Non-pigmented ciliary epithelial cell (primary cell): ENCODE results near the gene COL1A1.
A peak's percentile ranks its signal among the peaks of the same experiment; 100 is the strongest.

Experiments used
- DNase-seq: peaks from one replicate; pipeline ENCODE4 v3.0.0-alpha.2; 2010; ENCODE audit warnings: low read depth

The COL1A1 gene

GRCh38 chr17:50171371-50172071 lies 29.9 kb downstream of the COL1A1 start:
- no peak for DNase-seq

DNA sequence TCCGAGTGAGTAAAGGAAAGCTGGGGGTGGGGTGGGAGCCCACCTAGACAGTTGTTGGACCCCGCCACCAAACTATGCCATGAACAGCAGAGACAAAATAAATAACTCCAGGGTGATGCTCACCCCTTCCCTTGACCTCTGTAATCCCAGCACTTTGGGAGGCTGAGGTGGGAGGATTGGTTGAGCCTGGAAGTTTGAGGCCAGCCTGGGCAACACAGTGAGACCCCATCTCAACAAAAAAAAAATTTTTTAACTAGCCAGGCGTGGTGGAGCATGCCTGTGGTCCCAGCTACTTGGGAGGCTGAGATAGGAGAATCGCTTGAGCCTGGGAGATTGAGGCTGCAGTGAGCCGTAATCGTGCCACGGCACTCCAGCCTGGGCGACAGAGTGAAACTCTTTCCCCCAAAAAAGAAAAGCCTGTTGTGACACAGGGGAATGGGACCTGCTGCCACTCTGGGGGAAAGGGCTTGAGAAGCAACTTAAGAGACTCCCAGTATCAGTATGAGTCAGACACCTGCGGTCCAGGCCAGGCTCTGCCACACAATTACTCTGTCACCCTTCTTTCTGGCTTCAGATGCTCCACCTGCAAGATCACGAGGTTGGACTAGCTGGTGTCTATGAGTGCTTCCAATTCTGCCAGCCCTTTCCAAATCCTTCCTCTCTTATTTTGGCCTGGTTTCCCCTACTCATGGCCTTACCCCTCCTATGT lies 30.6 kb downstream of the COL1A1 start:
- DNase-seq, result no peak

GRCh38 chr17:50169881-50170459 lies 31.5 kb downstream of the COL1A1 start:
- DNase-seq, result no peak

GRCh38 chr17:50169121-50169764 lies 32.2 kb downstream of the COL1A1 start:
- DNase-seq, result no peak

DNA sequence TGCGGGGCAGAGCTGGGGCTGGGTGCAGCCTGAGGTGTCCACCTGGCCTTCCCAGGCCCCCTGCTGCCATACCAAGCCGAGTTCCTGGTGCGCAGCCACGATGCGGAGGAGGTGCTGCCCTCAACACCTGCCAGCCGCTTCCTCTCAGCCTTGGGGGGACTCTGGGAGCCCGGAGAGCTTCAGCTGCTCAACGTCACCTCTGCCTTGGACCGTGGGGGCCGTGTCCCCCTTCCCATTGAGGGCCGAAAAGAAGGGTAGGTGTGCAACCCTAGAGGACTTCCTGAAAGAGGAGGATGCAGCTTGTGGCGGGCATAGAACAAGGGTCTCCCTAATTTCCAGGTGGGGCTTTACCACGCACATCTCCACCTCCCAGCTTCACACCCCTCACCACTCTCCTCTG lies 33.1 kb downstream of the COL1A1 start:
- DNase-seq, result no peak

- DNase-seq, result no peak
These were observed 34.1 kb downstream of the COL1A1 start for GRCh38 chr17:50167371-50167770.

- no peak for DNase-seq
These were observed 34.8 kb downstream of the COL1A1 start for GRCh38 chr17:50166518-50167181.

DNA sequence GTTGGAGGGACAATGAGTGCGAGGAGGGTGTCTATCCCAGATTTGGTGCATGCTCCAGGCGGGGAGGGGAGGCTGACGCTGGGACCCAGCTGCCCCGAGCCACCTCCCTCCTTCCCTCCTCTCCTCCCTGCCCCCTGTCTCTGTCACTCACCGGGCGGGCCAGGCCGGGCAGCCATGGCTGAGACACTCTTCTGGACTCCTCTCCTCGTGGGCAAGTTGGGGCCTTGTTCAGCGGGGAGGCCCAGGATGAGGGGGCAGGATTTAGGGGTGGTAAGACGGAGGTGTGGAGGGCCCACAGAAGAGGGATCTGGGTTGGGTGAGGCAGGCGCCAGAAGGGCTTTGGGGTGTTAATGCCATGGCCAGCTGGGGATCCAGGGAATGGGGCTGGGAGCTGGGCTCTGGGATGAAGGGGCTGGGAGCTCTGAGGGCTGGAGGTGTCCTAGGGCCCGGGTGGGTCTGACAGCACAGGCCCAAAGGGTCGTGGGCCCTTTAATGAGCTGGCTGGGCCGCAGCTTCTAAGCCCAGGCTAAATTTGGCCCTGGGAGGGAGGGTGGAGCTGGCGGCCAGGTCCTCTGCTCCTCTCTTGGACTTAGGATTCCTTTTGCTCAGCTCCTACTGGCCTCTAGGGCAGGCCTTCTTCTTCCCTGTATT lies 35.4 kb downstream of the COL1A1 start, which contains the start of gene SGCA:
Gene SGCA, plus strand, starts transcription at position 139 of the 651 bp plus-strand sequence. Its CDS starts 36 bp downstream, at position 175.
- no peak for DNase-seq

DNA sequence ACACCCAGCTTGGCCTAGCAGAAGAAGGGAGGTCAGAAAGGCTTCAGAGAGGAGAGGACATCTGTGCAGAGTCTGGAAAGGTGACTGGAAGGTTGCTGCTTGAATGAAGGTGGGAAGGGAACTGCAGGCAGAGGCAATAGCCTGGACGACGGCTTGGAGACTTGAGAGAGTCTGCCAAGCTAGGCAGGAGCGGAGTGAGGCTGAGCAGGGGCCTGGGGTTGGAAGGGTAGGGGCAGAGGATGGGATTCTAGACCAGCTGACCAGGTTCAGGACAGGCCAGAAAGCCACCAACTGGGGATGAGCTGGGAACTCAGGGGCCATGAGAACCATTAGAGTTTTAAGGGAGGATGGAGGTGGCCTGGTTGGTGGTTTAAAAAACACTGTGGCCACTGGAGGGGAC lies 36.0 kb downstream of the COL1A1 start:
- no peak for DNase-seq

DNA sequence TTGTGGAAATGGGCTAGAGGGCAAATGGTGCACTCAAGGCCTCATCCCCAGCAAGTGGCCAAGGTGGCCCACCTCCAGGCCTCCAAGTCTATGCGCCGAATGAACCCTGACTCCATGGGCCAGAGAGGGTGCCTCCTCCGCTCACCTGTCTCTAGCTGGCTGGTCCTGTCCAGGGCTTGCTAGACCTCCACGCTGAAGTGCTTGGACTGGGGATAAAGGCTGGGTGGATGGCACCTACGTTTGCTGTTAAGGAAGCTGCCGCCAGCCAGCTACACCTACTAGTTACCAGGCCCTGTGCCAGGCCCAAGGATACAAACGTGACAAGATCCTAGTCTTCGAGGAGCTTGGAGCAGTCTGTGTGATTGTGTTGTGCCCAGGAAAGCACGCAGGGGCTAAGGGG lies 36.4 kb downstream of the COL1A1 start:
- no peak for DNase-seq

- no peak for DNase-seq
These were observed 36.8 kb downstream of the COL1A1 start for GRCh38 chr17:50164697-50164988.

DNA sequence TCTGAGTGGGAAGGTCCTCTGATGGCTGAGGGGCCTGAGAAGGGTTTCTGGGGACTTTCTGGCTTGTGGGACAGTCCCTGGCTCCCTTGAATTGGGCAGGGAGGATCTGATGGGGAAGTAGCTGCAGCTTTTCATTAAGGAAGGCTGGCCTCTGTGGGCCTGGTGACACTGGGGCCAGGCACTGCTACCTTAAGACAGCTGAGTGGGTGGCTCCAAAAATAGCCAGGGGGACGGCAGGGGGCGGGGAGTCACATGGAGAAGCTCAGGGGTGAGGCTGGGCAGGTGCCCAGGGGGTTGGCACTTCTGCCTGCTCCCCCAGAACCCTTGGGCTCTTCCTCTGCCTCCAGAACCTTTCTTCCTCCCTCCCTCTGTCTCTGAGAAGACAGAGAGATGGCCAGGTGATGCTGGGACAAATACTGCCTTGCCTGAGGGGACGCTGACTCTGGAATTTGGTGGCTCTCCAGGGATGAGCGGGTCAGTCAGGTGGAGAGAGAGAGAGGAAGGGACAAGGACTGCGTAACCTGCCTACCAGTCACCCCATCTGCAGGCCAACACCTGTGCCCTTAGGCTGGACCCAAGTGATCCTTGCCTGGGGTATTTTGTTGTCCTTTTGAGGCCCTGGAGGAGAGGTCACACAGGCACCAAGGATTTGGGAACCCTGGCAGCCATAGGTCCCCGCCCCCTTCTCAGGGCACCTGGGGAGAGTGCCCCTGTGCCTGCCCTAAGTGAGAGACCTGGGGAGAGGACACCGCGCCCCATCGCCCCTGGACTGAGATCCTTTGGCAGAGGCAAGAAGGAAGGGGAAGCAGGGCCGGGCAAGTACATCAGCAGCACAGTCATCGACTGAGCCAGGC lies 37.4 kb downstream of the COL1A1 start:
- DNase-seq, result no peak

- no peak for DNase-seq
These were observed 38.8 kb downstream of the COL1A1 start for GRCh38 chr17:50162466-50163254.

- no peak for DNase-seq
These were observed 39.5 kb downstream of the COL1A1 start for GRCh38 chr17:50161911-50162288.

DNA sequence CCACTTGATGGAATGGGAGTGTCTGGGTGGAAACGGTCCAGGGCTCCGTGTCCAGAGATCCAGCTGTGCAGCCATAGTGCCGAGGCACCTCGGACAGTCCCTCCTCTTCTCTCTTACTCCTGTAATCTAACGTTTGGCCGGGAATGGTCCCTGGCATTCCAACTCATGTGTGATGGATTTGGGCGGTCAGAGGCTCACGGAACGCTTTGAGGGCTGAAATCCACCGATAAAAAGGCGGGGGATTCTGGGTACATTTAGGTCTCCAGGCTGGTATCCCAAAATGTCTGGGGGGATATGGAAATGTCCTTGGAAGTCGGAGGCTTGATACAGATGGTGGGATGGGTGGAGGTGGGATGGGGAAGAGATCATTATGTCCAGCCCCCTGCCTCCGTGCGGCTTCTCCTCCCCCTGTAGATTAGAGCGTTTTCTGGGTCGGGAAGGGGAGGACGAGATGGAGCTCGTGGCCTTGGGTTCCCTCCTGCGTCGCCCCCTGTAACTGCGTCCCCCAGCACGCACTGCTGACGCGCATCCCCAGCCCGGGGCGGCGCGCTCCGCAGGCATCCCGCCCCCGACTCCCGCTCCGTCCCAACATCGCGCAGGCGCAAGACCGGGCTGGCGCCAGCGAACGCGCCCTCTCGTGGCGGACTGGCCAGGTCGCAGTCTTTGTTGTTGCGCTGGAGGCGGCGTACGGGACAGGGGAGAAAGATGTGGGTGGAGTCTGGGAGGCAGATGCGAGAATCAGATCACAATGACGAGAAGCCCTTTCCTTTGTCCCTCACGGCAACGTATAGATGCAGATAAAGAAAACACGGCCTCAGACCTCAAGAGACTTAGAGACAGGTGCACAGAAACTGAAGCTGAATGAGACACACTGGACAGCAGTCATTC lies 40.2 kb downstream of the COL1A1 start:
- peak; percentile 46 for DNase-seq

DNA sequence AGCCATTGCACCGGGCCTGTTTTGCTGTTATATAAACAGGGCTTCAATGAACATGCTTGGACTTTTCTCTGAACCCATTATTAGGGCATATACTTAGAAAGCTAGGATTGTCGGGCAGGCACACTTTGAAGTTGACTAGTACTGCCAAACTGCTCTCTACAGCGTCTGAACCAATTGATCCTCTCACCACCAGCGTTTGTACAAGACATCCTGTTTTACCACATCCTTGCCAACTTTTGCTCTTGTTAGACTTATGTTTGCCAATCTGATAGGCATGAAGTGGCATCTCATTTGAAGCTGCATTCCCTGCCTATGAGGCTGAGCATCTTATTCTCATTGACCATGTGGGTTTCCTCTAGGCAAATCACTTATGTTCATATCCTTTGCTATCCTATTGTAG lies 43.5 kb downstream of the COL1A1 start:
- no peak for DNase-seq

GRCh38 chr17:50155115-50155819 lies 46.2 kb downstream of the COL1A1 start:
- no peak for DNase-seq

DNA sequence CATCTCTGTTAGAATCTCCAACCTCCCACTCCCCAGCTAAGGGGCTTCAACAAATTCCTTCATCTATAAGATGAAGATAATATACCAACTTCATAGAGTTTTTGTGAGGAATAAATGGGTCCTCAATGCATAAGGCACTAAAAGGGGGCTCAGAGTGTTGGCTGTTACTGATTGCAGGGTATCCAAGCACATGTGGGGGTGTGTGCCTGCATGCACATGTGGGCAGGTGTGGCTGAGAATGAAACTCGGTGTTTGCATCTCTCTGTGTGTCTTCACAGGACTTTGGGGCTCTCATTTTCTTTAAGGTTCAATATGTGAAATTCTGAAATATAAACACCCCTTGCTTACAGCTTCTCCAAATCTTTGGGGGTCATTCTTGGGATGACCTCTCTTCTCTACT lies 46.8 kb downstream of the COL1A1 start:
- DNase-seq, result no peak
